Esophagus muscularis mucosa (tissue), 4 donors: Measurements from ENCODE around the gene ENTREP1.

Experiments used
- EP300 ChIP-seq: sonication (generic); formaldehyde crosslinking; IDR thresholded peaks from one replicate; pipeline ENCODE4 v1.6.1; 2017; ENCODE audit warnings: antibody characterized with exemption
- POLR2A ChIP-seq: fragments of 450-650 bp; IDR thresholded peaks from one replicate; pipeline ENCODE4 v1.6.1; 2017; ENCODE audit warnings: antibody characterized with exemption, moderate library complexity, mild to moderate bottlenecking, low read depth
- POLR2AphosphoS5 ChIP-seq, 2 donors: sonication (generic); formaldehyde crosslinking; IDR thresholded peaks; one replicate each; pipeline ENCODE4 v1.6.1; 2017; ENCODE audit warnings: antibody characterized with exemption in 2 of 2
- TF ChIP-seq, protein P1 (sequence below), 3 experiments: fragments of 200-600 bp in 2 of 3; fragments of 450-650 bp in 1 of 3; sonication (generic) in 2 of 3; IDR thresholded peaks; one replicate each; pipeline ENCODE4 v1.5.1; 2017 to 2019; ENCODE audit warnings: antibody characterized with exemption in 3 of 3, mild to moderate bottlenecking in 2 of 3, moderate library complexity in 1 of 3

DNA sequence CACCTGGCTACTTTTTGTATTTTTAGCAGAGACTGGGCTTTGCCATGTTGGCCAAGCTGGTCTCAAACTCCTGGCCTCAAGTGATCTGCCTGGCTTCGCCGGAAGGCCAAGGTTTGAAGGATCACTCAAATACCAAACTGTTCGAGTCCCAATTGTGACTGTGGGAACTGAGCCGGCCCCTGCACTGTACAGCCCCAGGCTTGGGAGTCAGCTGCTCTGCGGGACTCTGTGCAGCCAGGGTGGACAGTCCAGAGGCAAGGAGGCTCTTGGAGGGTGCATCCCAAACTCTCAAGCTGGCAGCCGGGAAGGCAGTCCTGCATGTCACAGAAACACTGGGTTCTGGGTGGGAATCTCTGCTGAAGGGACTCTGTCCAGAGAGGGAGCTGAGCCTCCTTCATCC is 109.0 kb downstream of the ENTREP1 start:
- TF ChIP-seq, protein P1, sequence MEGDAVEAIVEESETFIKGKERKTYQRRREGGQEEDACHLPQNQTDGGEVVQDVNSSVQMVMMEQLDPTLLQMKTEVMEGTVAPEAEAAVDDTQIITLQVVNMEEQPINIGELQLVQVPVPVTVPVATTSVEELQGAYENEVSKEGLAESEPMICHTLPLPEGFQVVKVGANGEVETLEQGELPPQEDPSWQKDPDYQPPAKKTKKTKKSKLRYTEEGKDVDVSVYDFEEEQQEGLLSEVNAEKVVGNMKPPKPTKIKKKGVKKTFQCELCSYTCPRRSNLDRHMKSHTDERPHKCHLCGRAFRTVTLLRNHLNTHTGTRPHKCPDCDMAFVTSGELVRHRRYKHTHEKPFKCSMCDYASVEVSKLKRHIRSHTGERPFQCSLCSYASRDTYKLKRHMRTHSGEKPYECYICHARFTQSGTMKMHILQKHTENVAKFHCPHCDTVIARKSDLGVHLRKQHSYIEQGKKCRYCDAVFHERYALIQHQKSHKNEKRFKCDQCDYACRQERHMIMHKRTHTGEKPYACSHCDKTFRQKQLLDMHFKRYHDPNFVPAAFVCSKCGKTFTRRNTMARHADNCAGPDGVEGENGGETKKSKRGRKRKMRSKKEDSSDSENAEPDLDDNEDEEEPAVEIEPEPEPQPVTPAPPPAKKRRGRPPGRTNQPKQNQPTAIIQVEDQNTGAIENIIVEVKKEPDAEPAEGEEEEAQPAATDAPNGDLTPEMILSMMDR (IDR thresholded peaks at IDR 0.05) = no peak
- no peak for TF ChIP-seq EP300
- TF ChIP-seq POLR2A = no peak
- TF ChIP-seq POLR2AphosphoS5 (IDR thresholded peaks at IDR 0.05) = no peak
